HepG2 (cell line): ENCODE data around the gene NEAT1. TPM values are rescaled to one million over a fixed set of nuclear protein-coding genes. Genes with fewer than 3 reads are reported as not detected.

ENCODE experiments used
- GMEB1 ChIP-seq: sonication (generic); formaldehyde crosslinking; IDR thresholded peaks from 2 replicates; pipeline ENCODE4 v1.5.1; 2020; ENCODE audit warnings: missing genetic modification reagents, mild to moderate bottlenecking, borderline replicate concordance
- HNF4G ChIP-seq, 2 experiments: sonication (generic) in 1 of 2; formaldehyde crosslinking in 1 of 2; IDR thresholded peaks; 2 replicates each; pipeline versions ENCODE4 v1.4.0 to v1.6.1; 2011 to 2020; ENCODE audit warnings: borderline replicate concordance in 2 of 2, low read depth in 2 of 2, mild to moderate bottlenecking in 2 of 2, low read length in 1 of 2, missing genetic modification reagents in 1 of 2, moderate library complexity in 1 of 2
- HNRNPL ChIP-seq: fragments of 200-400 bp; formaldehyde crosslinking; IDR thresholded peaks from 2 replicates; pipeline ENCODE4 v1.6.1; 2017; ENCODE audit warnings: mild to moderate bottlenecking, low read depth, low read length
- KDM1A ChIP-seq: IDR thresholded peaks from 2 replicates; pipeline ENCODE4 v1.6.1; 2016; ENCODE audit warnings: missing compliant biosample characterization
- MTERF4 ChIP-seq: sonication (generic); formaldehyde crosslinking; IDR thresholded peaks from 2 replicates; pipeline ENCODE4 v1.8.0; 2023; ENCODE audit warnings: mild to moderate bottlenecking, missing genetic modification reagents
- SP2 ChIP-seq: sonication (generic); formaldehyde crosslinking; IDR thresholded peaks from 2 replicates; pipeline ENCODE4 v1.5.1; 2020; ENCODE audit warnings: mild to moderate bottlenecking, missing genetic modification reagents
- STAT6 ChIP-seq: sonication (generic); formaldehyde crosslinking; IDR thresholded peaks from 2 replicates; pipeline ENCODE4 v1.4.0; 2020; ENCODE audit warnings: missing genetic modification reagents, mild to moderate bottlenecking, borderline replicate concordance
- U2AF1 ChIP-seq: fragments of 200-400 bp; formaldehyde crosslinking; optimal IDR thresholded peaks from 2 replicates; pipeline ENCODE3; 2017; ENCODE audit warnings: mild to moderate bottlenecking, low read depth, low read length
- ZHX1 ChIP-seq: sonication (generic); formaldehyde crosslinking; IDR thresholded peaks from 2 replicates; pipeline ENCODE4 v1.8.1; 2022; ENCODE audit warnings: low read depth, mild to moderate bottlenecking, missing genetic modification reagents
- ZNF367 ChIP-seq: sonication (generic); formaldehyde crosslinking; IDR thresholded peaks from 2 replicates; pipeline ENCODE4 v1.4.0; 2020; ENCODE audit warnings: missing genetic modification reagents, borderline replicate concordance
- ZNF430 ChIP-seq: sonication (generic); formaldehyde crosslinking; IDR thresholded peaks from 2 replicates; pipeline ENCODE4 v1.9.0; 2021; ENCODE audit warnings: mild to moderate bottlenecking, missing genetic modification reagents
- ZNF431 ChIP-seq: sonication (generic); formaldehyde crosslinking; IDR thresholded peaks from 2 replicates; pipeline ENCODE4 v1.9.0; 2022; ENCODE audit warnings: missing genetic modification reagents, low read depth, mild to moderate bottlenecking, borderline replicate concordance
- ZNF441 ChIP-seq: sonication (generic); formaldehyde crosslinking; IDR thresholded peaks from 2 replicates; pipeline ENCODE4 v1.7.0; 2021; ENCODE audit warnings: missing genetic modification reagents, borderline replicate concordance
- ZNF7 ChIP-seq: IDR thresholded peaks from 2 replicates; pipeline ENCODE4 v1.6.1; 2016; ENCODE audit warnings: missing biosample characterization, missing genetic modification reagents
- polyA plus RNA-seq, 8 experiments: library from polyadenylated mRNA; depleted of rRNA in 3 of 8; stranded (reverse) in 7 of 8; unstranded in 1 of 8; fragments of >200 nt; fragmentation: Illumina TruSeq in 4 of 8; extraction: Trizol in 4 of 8; gene quantifications; 2 replicates each; pipeline versions ENCODE4 v1.2.1 to v1.2.3, GENCODE V29; 2011 to 2016; ENCODE audit warnings: low read depth in 4 of 8, missing spikeins in 1 of 8, mixed read lengths in 1 of 8; ENCODE audit not compliant: insufficient read depth in 1 of 8
- total RNA-seq, 5 experiments: library from RNA; depleted of rRNA; stranded (reverse); fragments of >200 nt; fragmentation: Illumina TruSeq; extraction: Trizol; gene quantifications; 2 replicates each; pipeline ENCODE4 v1.2.3, GENCODE V29; 2016; ENCODE audit warnings: low read depth in 1 of 5
- TF ChIP-seq, protein P1 (sequence below): sonication (generic); formaldehyde crosslinking; IDR thresholded peaks from 2 replicates; pipeline ENCODE4 v1.4.0; 2020; ENCODE audit warnings: missing genetic modification reagents
- TF ChIP-seq, protein P2 (sequence below): sonication (generic); formaldehyde crosslinking; IDR thresholded peaks from 2 replicates; pipeline ENCODE4 v1.5.1; 2020; ENCODE audit warnings: missing genetic modification reagents, mild to moderate bottlenecking, borderline replicate concordance

Gene NEAT1
- total and polyA plus RNA-seq, 2 of the 13 experiments (the other 11 are each of a cell fraction or from before 2014, with no cell fraction given): 20.5 to 41.2 TPM

DNA sequence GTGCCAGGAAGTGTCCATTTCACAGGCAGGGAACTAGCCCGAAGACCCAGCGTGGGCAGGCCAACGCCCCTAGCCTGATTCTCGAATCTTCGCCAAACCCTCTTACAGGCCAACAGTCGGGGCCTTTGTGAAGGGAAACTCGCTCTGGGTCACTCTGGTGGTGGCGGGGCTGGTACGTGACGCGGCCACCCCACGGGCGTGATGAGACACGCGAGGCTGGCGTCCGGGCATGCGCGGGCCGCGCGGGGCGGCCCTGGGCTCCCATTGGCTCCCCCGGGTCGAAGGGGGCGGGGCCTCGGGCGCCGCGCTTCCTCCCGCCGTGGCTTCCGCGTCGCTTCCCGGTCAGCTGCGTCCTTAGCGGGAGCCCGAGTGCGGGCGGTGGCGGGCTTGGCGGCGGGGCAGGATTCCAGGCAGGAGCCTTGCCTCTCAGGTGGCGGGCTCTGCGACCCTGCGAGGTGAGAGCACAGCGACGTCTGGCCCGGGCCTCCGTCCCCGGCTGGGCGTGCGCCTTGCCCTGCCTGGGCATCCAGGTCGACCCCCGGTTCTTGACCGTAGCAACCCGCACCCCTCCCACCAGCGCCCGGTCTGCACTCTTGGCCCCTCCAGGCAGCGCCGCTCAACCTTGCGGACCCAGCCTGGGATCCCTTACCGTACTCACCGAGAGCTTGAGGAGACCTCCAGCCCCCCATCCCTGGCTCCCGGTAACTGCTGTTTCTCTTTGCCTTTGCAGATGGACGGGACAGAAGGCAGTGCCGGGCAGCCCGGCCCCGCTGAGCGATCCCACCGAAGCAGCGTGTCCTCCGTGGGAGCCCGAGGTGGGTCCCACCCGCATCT, 36.1 kb upstream of the NEAT1 start, which contains the start of gene FRMD8 (continued):
- TF ChIP-seq ZHX1 (CRISPR knock-in tag) (no peak; the same call in 1 of the 2 replicates), U2AF1 (no peak), HNF4G (IDR thresholded peaks at IDR 0.05; ENCODE audit: borderline replicate concordance, low read depth, low read length) (no peak), HNF4G (CRISPR knock-in tag; IDR thresholded peaks at IDR 0.05; ENCODE audit: borderline replicate concordance, low read depth) (no peak), ZNF430 (CRISPR knock-in tag) (peak; percentile 74), KDM1A (no peak), ZNF441 (CRISPR knock-in tag) (no peak), STAT6 (CRISPR knock-in tag) (no peak), ZNF7 (no peak), HNRNPL (no peak), ZNF367 (CRISPR knock-in tag) (no peak), ZNF431 (CRISPR knock-in tag) (no peak; the same call in 1 of the 2 replicates), MTERF4 (0 out of 2 replicates have a peak, but pooled peaks have one; percentile 29), GMEB1 (CRISPR knock-in tag) (peak; percentile 71), SP2 (CRISPR knock-in tag) (peak; percentile 76)
- TF ChIP-seq, protein P1, sequence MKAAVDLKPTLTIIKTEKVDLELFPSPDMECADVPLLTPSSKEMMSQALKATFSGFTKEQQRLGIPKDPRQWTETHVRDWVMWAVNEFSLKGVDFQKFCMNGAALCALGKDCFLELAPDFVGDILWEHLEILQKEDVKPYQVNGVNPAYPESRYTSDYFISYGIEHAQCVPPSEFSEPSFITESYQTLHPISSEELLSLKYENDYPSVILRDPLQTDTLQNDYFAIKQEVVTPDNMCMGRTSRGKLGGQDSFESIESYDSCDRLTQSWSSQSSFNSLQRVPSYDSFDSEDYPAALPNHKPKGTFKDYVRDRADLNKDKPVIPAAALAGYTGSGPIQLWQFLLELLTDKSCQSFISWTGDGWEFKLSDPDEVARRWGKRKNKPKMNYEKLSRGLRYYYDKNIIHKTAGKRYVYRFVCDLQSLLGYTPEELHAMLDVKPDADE (CRISPR knock-in tag): 0 out of 2 replicates have a peak, but pooled peaks have one; percentile 3
- TF ChIP-seq, protein P2, sequence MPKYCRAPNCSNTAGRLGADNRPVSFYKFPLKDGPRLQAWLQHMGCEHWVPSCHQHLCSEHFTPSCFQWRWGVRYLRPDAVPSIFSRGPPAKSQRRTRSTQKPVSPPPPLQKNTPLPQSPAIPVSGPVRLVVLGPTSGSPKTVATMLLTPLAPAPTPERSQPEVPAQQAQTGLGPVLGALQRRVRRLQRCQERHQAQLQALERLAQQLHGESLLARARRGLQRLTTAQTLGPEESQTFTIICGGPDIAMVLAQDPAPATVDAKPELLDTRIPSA: 0 out of 2 replicates have a peak, but pooled peaks have one; percentile 68
